Measurements from ENCODE around the gene CNTNAP2.

- TF ChIP-seq EZH2phosphoT487 (IDR thresholded peaks at IDR 0.05; ENCODE audit: insufficient read depth, low read depth): no peak
- no peak for TF ChIP-seq EZH2 (IDR thresholded peaks at IDR 0.05; ENCODE audit: insufficient read depth, poor library complexity, severe bottlenecking)
Measured at GRCh38 chr7:147044941-147045340, 928.3 kb downstream of the CNTNAP2 start.

All from GM23248 (cell line).